ENCODE results near the gene ATG9A.
A peak's percentile ranks its signal among the peaks of the same experiment; 100 is the strongest.
"Not testable (repeated sequence)": the region's sequence is repeated elsewhere in the genome, so short reads cannot be mapped to it uniquely, and the experiment has no call there.

The ATG9A gene

GRCh38 chr2:219206328-219207133, 22.9 kb downstream of the ATG9A start, which contains the start of gene ZFAND2B:
Gene ZFAND2B, plus strand, starts transcription at chr2:219206782. Its CDS starts 206 bp downstream, at chr2:219206988.
- DNase-seq (ENCODE audit: low read depth), result peak; percentile 80

- DNase-seq (ENCODE audit: low read depth), result no peak
These were observed 23.5 kb downstream of the ATG9A start for GRCh38 chr2:219205981-219206327.

GRCh38 chr2:219205165-219205538, 24.3 kb downstream of the ATG9A start:
- no peak for DNase-seq (ENCODE audit: low read depth)

- DNase-seq (ENCODE audit: low read depth), result no peak
These were observed 24.8 kb downstream of the ATG9A start for GRCh38 chr2:219204425-219205164.

GRCh38 chr2:219201331-219201730, 28.1 kb downstream of the ATG9A start:
- not testable (repeated sequence) for DNase-seq (ENCODE audit: low read depth)

GRCh38 chr2:219200502-219201326, 28.7 kb downstream of the ATG9A start:
- not testable (repeated sequence) for DNase-seq (ENCODE audit: low read depth)

GRCh38 chr2:219199470-219200211, 29.8 kb downstream of the ATG9A start:
- no peak for DNase-seq (ENCODE audit: low read depth)

GRCh38 chr2:219198974-219199373, 30.5 kb downstream of the ATG9A start:
- DNase-seq (ENCODE audit: low read depth), result no peak

- DNase-seq (ENCODE audit: low read depth), result no peak
These were observed 32.0 kb downstream of the ATG9A start for GRCh38 chr2:219197388-219197787.

- no peak for DNase-seq (ENCODE audit: low read depth)
These were observed 42.5 kb downstream of the ATG9A start for GRCh38 chr2:219186754-219187456.

GRCh38 chr2:219184121-219184520, 45.3 kb downstream of the ATG9A start:
- no peak for DNase-seq (ENCODE audit: low read depth)

GRCh38 chr2:219183151-219183772, 46.2 kb downstream of the ATG9A start:
- no peak for DNase-seq (ENCODE audit: low read depth)

GRCh38 chr2:219182331-219183150, 46.9 kb downstream of the ATG9A start:
- DNase-seq (ENCODE audit: low read depth), result no peak

GRCh38 chr2:219181531-219181930, 47.9 kb downstream of the ATG9A start:
- no peak for DNase-seq (ENCODE audit: low read depth)

GRCh38 chr2:219180961-219181360, 48.5 kb downstream of the ATG9A start:
- no peak for DNase-seq (ENCODE audit: low read depth)

- no peak for DNase-seq (ENCODE audit: low read depth)
These were observed 49.6 kb downstream of the ATG9A start for GRCh38 chr2:219179601-219180465.

- DNase-seq (ENCODE audit: low read depth), result no peak
These were observed 50.9 kb downstream of the ATG9A start for GRCh38 chr2:219178377-219179175.
